ENCODE results near the gene TMEM44. TPM values are rescaled to one million over a fixed set of nuclear protein-coding genes. Genes with fewer than 3 reads are reported as not detected.
A peak's percentile ranks its signal among the peaks of the same experiment; 100 is the strongest.

Gene TMEM44
- total RNA-seq, 1 experiment from 2014 or later: 70.1 TPM

GRCh38 chr3:194561306-194561974 lies 71.8 kb downstream of the TMEM44 start:
- TF ChIP-seq REST (IDR thresholded peaks at IDR 0.05; ENCODE audit: insufficient read depth in 1 of 2, low read depth in 2 of 2, low read length in 1 of 2): no peak
- Histone ChIP-seq H3K4me1 (ENCODE audit: control insufficient read depth, insufficient read depth, low read length) (peaks cover 4% of the 10 kb centered on the region), H3K4me3 (ENCODE audit: low read depth in 2 of 2, low read length in 2 of 2) (no peak overlapping the region), H3K27me3 (ENCODE audit: control insufficient read depth, insufficient read depth, low read length) (no peaks in the 10 kb centered on the region), H3K36me3 (ENCODE audit: control insufficient read depth, insufficient read depth, low read length) (no peaks in the 10 kb centered on the region), H3K9me3 (ENCODE audit: control insufficient read depth, insufficient read depth, low read depth, low read length) (no peaks in the 10 kb centered on the region), H3K27ac (ENCODE audit: low read length) (no peak overlapping the region)
- ATAC-seq: peak; percentile 38; the same call in 1 of the 2 replicates
- no peak for DNase-seq (ENCODE audit: low read depth, low spot score)
- in situ Hi-C loops (cut with HindIII; ENCODE audit: low pct_unique_long_range_greater_than_20kb, low sequenced_read_pairs) (no loop called here), intact Hi-C loops (cut with micrococcal nuclease; ENCODE audit: unreplicated experiment) (no loop called here)
- no TSS peak for BruUV-seq (replicated peaks)
- CTCF ChIA-PET: no interaction called here
- POLR2A ChIA-PET: interaction anchor here (1.0 kb wide), 1 partner anchor 978 kb away, joined by 3 read pairs; no protein-coding TSS in a partner anchor

- TF ChIP-seq REST (IDR thresholded peaks at IDR 0.05; ENCODE audit: insufficient read depth in 1 of 2, low read depth in 2 of 2, low read length in 1 of 2) (no peak), SIN3A (IDR thresholded peaks at IDR 0.05; ENCODE audit: borderline replicate concordance, insufficient read depth, low read depth, low read length) (no peak), TCF7L2 (IDR thresholded peaks at IDR 0.05; ENCODE audit: low read depth, low read length) (no peak), CTCF (IDR thresholded peaks at IDR 0.05) (no peak), POLR2AphosphoS5 (IDR thresholded peaks at IDR 0.05; ENCODE audit: low read depth, low read length) (no peak)
- Histone ChIP-seq H3K36me3 (ENCODE audit: control insufficient read depth, insufficient read depth, low read length) (no peaks in the 10 kb centered on the region), H3K27me3 (ENCODE audit: control insufficient read depth, insufficient read depth, low read length) (no peaks in the 10 kb centered on the region), H3K27ac (ENCODE audit: low read length) (no peak overlapping the region), H3K9me3 (ENCODE audit: control insufficient read depth, insufficient read depth, low read depth, low read length) (no peaks in the 10 kb centered on the region), H3K4me1 (ENCODE audit: control insufficient read depth, insufficient read depth, low read length) (peaks cover 12% of the 10 kb centered on the region), H3K4me3 (ENCODE audit: low read depth in 2 of 2, low read length in 2 of 2) (no peak overlapping the region)
- ChIA-PET POLR2A (no interaction called here), CTCF (no interaction called here)
- BruUV-seq (replicated peaks): no TSS peak
- ATAC-seq: no peak
- in situ Hi-C loops (cut with HindIII; ENCODE audit: low pct_unique_long_range_greater_than_20kb, low sequenced_read_pairs) (no loop called here), intact Hi-C loops (cut with micrococcal nuclease; ENCODE audit: unreplicated experiment) (no loop called here)
- DNase-seq (ENCODE audit: low read depth, low spot score): no peak
Observed at GRCh38 chr3:194560047-194560446, 73.2 kb downstream of the TMEM44 start.
